Measurements from ENCODE around the gene SLC27A2. TPM values are rescaled to one million over a fixed set of nuclear protein-coding genes. Genes with fewer than 3 reads are reported as not detected.

Gene SLC27A2
- total RNA-seq, 2 experiments from 2014 or later, result 28.6 to 29.2 TPM

DNA sequence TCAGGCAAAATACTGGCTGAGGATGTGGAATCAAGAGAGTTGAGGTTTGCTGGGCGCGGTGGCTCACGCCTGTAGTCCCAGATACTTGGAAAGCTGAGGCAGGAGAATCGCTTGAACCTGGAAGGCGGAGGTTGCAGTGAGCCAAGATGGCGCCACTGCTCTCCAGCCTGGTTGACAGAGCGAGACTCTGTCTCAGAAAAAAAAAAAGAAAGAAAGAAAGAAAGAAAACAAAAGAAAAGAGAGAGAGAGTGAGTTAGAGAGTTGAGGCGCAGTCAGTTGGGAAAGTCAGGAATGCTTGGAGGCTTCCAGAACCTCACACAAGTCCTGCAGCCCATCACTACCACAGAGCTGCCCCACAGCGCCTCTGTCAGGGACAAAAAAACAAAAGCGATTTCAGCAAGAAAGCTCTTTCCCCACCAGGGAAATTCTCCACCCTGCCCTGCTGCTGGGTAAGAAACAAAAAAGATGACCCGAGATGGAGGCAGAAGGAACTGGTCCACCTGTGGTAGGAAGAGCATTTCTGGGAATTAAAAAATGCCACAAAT is 69.7 kb downstream of the SLC27A2 start:
- CTCF ChIA-PET, result no interaction called here
- POLR2A ChIA-PET, result no interaction called here

DNA sequence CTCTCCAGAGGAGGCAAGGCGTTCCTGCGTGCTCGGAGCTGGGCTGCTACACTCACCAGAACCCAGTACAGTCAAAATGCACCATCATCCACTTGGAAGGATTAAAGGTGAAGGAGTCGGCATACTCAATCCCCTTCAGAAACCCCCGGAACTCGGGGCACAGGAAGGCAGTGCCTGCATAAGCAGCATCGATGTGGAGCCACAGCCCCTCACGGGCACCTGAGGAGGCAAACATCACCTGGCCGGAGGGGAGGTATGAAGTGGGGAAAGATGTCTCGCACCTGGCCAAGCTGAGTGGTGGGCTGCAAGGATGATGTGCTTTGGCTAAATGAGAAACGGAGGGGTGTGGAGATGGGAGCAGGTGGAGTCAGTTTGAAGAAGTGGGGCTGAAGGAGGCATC is 70.6 kb downstream of the SLC27A2 start:
- ChIA-PET POLR2A (no interaction called here), CTCF (no interaction called here)

DNA sequence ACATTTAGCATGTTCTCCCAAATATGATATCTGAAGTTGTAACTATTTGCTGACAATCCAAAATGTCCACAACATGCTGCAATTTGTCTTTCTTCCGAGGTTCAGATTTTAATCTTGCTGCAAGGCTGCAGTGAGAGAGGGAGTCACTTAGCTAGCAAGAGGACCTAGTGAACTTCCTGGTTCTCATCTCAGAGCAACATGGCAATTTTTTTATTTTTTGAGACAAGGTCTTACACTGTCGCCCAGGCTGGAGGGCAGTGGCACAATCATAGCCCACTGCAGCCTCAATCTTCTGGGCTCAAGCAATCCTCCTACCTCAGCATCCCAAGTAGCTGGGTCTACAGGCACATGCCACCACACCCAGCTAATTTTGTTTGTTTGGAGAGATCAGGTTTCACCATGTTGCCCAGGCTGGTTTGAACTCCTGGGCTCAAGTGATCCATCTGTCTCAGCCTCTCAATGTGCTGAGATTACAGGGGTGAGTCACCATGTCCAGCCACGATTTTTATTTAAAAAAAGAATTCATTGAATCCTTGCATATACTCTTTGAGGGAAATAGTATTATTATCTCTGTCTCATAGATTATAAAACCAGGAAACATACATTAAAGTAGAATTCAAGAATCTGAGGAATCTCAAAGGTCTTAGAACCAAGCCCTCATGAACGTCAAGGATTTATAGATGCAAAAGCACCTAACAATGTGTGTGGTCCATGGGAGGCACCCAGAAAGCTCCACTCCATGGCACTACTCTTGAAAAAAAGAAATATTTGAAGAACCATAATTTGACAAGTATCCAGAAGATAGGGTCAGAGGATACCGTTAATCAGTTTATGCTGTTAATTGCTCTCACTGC is 74.4 kb downstream of the SLC27A2 start:
- CTCF ChIA-PET, result no interaction called here
- POLR2A ChIA-PET, result no interaction called here

DNA sequence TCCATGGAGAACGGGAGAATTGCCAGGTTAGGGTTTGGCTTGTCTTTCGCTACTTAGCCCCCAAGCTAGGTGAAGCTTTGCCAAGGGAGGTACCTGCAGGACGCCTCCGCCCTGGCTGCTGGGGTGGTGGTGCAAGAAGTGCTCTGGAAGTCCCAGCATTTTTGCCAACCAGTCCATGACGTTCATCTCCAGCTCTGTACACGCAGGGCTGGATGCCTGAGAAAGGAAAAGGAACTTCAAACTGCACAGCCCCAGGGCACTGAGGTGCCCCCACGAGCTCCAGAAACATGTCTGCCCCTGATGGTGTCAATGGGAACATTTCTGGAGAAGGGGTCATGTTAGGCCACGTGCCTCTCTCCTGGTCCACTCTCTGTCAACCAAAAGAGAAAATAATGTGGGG is 75.3 kb downstream of the SLC27A2 start:
- CTCF ChIA-PET, result interaction anchor here (0.6 kb wide), 1 partner anchor 50 kb away, joined by 3 read pairs; no protein-coding TSS in a partner anchor
- POLR2A ChIA-PET, result interaction anchor here (1.1 to 4.2 kb wide), 3 partner anchors 9 to 120 kb away, joined by 3 to 13 read pairs (median 6); no protein-coding TSS in a partner anchor

DNA sequence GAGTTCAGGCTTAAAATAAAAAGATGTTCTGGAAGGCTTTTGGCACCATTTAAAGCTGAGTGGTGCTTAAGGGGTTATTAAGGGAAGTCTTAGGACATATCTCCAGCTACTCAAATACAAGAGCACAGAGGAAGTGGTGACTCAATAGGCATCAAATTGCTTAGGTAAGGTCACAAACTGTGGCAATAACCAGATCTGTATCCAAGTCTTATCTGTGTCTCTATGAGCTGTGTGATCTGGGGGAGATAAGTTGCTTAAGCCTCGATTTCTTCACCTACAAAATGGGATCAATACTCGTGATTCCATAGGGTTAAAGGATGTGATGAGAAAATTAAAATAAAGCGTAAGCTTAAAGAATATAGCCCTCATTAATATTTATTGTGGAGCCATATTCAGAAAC is 75.9 kb downstream of the SLC27A2 start:
- ChIA-PET CTCF (interaction anchor here (0.6 kb wide), 1 partner anchor 106 kb away, joined by 3 read pairs; no protein-coding TSS in a partner anchor), POLR2A (interaction anchor here (1.1 to 4.2 kb wide), 3 partner anchors 9 to 120 kb away, joined by 3 to 13 read pairs (median 6); no protein-coding TSS in a partner anchor)

DNA sequence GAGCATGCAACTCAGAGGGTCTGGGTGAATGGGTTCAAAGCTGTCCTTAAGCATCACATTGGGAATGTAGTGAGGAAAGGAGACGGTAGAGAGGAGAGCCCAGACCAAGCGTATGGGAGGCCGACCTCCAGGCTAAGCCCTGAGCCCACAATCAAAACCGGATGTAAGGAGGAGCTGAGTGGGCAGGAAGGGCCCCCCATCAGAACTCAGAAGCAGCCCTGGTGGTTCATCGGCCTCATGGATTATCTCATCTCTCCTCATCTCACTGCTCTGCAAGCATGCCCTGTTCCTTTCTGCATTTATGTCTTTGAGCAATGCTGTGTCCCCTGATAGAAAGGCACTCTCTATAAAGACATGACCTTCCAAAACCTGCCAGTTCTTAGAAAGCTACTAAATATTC is 77.3 kb downstream of the SLC27A2 start:
- ChIA-PET POLR2A (interaction anchor here (0.6 to 4.2 kb wide), 7 partner anchors 10 to 1342 kb away, joined by 3 to 13 read pairs (median 3); no protein-coding TSS in a partner anchor), CTCF (interaction anchor here (1.0 to 1.5 kb wide), 5 partner anchors 10 to 95 kb away, joined by 3 to 5 read pairs (median 4); no protein-coding TSS in a partner anchor)

DNA sequence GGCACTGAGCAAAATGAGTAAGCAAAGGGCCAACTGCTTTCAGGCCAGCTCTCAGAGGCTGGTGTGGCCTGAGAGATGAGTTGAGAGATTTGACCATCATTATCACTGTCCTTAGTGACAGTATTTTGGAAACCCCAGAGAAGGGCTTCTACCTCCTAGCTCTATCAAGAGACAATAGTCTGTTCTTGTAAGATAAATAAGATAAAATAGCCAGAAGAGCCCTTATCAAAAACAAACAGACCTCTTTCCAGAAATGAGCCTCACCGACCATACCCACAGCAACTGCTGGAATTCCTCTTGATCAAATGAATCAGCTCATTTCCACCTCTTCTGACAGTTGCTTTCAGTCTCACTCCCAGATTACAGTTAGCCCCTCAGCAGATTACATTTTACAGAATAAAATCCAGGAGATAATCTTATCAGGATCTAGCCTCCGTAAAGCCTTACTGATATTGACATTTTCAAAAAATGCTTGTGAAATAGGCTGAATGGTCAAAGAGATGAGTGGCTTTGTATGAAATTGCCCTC is 79.0 kb downstream of the SLC27A2 start:
- POLR2A ChIA-PET, result interaction anchor here (0.6 to 4.2 kb wide), 8 partner anchors 12 to 126 kb away, joined by 3 to 16 read pairs (median 6); partner anchors contain the start of genes GABPB1 and SLC27A2
- CTCF ChIA-PET, result interaction anchor here (0.7 to 2.3 kb wide), 6 partner anchors 11 to 126 kb away, joined by 3 to 10 read pairs (median 5); no protein-coding TSS in a partner anchor

DNA sequence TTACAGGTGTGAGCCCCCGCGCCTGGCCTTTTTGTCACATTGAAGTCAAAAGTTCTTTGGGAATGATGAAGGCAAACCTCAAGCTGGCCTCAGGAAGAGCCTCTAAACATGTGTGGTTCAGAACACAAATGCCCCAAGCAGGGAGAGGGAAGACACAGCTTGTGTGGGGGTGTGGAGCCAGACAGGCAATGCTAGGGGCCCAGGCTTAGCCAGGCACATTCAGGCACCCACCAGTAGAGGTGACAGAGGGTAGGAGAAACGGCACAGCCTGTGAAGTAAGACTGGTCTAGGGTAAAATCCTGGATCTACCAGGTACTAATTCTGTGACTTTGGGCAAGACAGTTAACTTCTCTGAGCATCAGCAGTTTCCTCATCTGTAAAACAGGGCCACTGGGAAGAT is 80.0 kb downstream of the SLC27A2 start:
- CTCF ChIA-PET, result interaction anchor here (0.9 to 2.3 kb wide), 10 partner anchors 12 to 127 kb away, joined by 3 to 9 read pairs (median 4); partner anchors contain the start of gene SLC27A2
- POLR2A ChIA-PET, result interaction anchor here (1.8 to 2.9 kb wide), 3 partner anchors 13 to 92 kb away, joined by 10 to 16 read pairs (median 13); partner anchors contain the start of gene SLC27A2

DNA sequence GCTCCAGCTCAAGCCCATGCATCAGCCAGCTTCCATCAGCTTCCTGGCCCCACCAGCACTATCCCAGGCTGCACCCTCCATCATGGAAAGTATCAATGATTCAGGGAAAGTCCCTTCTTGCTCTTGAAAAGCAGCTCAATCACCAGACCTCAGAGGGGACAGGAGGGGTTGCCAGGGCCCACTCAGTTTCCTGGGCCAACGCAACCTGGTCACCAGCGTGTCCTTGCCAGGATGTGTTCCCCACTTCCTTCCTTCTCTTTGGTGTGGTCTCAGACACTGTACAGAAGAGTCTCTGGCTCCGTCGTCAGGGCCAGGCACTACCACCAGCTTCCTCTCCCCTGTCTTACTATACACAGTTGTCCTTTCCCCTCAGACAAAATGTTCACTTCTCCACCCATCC is 80.5 kb downstream of the SLC27A2 start:
- POLR2A ChIA-PET, result interaction anchor here (1.0 to 2.9 kb wide), 4 partner anchors 13 to 91 kb away, joined by 10 to 16 read pairs (median 12); partner anchors contain the start of gene SLC27A2
- CTCF ChIA-PET, result interaction anchor here (0.9 to 2.3 kb wide), 9 partner anchors 13 to 91 kb away, joined by 3 to 9 read pairs (median 3); partner anchors contain the start of gene SLC27A2

DNA sequence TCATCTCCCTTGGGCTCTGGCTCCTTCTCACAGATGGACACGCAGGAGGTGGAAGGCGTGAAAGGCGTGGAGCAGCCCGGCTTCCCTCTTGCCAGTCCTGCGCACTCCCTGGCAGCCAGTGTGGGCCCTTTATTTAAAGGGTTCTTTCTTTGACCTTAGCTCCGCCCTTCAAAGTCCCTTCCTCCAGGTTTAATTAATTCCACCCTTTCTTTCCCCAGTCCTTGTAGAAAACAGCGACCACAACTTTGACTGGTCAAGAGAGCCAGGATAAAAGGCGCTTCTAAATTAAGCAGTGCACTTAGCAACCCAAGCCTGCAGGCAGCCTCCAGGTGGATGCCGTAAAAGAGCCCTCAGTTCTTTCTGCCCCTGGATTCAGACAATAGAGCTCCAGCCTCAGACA is 83.6 kb downstream of the SLC27A2 start, which contains the start of gene HDC:
TSS of gene HDC (minus strand) at position 107 of the 400 bp plus-strand sequence. CDS start at position 4, 103 bp downstream.
- POLR2A ChIA-PET, result no interaction called here
- CTCF ChIA-PET, result interaction anchor here (1.0 kb wide), 1 partner anchor 26 kb away, joined by 3 read pairs; no protein-coding TSS in a partner anchor

DNA sequence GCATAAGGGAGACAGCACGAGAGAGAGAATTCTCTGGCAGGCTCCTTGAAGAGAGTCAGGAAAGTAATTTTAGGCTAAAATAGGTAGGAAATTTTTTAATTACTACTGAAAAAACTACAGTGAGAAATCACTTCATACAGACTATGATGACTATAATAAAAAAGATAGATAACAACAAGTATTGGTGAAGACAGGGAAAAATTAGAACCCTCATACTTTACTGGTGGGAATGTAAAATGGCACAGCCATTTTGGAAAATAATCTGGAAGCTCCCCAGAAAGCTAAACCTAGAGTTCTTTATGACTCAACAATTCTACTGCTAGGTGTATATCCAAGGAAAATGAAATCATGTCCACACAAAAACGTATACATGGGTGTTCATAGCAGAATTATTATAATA is 85.6 kb downstream of the SLC27A2 start:
- CTCF ChIA-PET, result interaction anchor here (1.1 kb wide), 1 partner anchor 9 kb away, joined by 3 read pairs; no protein-coding TSS in a partner anchor

DNA sequence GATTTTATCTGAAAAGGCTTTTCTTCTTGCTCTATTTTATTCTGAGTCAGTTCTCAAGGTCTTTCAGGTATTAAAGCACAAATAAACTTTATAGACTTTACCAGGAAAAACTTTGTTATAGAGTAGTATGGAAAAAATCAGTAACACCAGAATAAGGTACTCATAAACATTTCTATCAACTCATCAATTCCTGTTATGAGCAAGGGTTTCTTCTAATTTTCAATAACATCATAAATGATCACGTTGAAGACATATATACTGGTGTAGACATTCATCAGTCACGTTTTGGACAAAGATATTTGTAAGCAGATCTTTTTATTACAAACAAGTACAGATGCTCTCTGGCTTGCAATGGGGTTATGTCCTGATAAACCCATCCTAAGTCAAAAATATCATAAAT is 93.1 kb downstream of the SLC27A2 start:
- ChIA-PET POLR2A (no interaction called here), CTCF (no interaction called here)

More for the DNA sequence above, 85.6 kb downstream of the SLC27A2 start:
- POLR2A ChIA-PET, result no interaction called here

DNA sequence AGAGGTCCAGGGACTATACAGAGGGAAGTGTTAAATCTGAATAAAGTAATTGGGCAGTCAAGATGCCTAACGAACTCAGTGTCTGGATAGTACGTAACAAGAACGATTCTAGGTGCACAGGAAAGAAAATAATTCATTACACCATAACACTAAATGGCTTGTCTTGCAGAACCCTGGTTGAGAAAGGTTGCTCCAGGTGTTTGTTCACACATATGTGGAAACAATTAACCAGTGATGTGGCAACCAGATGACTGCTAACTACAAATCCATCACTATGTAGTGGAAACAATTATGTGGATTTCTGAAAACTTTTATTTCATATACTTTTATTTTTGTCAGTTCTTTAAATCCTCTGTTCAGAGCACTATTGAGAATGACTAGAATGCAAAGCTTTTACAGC is 93.9 kb downstream of the SLC27A2 start:
- CTCF ChIA-PET, result no interaction called here
- POLR2A ChIA-PET, result no interaction called here

DNA sequence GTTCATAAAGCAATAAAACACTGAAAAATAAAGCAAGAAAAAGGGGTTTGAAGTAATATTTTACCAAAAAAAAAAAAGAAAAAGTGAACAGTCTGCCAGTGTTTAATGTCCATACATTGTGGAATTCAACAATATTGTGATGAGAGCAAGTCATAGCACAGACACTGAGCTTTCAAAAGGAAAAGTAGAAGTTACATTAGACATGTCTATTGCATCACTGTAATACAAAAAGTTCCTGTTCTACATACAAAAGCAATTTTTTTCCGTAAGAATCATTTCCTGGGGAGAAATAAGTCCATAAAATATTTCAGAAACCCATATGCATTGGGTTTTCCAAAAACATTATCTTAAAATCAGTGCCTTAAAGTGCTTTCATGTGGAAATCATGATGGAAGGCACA is 95.4 kb downstream of the SLC27A2 start:
- ChIA-PET CTCF (interaction anchor here (1.3 kb wide), 1 partner anchor 9 kb away, joined by 3 read pairs; no protein-coding TSS in a partner anchor), POLR2A (no interaction called here)

DNA sequence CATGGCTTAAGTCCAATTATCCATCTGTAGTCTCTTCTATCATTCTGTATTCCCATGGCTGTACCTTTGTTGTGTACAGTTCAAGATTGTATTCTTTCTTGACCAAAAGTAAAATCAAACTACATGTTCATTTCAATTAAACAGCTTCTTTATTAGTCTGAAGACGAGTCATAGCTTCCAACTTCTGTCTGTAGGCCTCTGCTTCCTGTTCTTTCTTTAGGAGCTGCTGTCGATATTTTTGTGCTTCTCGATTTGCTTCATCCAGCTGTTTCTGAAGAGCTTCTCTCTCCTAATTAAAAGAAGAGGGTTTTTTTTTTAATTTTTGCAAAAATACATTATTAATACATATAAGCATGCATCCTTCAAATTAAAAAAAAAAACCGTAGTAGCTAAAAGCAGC is 96.5 kb downstream of the SLC27A2 start:
- ChIA-PET CTCF (interaction anchor here (1.1 kb wide), 1 partner anchor 16 kb away, joined by 8 read pairs; no protein-coding TSS in a partner anchor), POLR2A (interaction anchor here (0.5 kb wide), 1 partner anchor 16 kb away, joined by 10 read pairs; no protein-coding TSS in a partner anchor)

DNA sequence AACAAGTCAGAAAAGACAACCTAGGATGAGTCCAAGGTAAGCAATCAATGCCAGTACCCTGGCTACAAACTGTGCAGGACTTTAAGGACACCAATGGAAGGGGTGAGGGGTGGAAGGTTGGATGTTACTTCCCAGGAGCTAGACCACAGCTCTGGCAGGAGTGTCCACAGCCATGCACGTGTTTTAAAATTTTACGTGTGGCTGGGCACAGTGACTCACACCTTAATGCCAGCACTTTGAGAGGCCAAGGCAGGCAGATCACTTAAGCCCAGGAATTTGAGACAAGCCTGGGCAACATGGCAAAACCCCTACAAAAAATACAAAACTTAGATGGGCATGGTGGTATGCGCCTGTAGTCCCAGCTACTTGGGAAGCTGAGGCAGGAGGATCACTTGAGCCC is 98.3 kb downstream of the SLC27A2 start:
- CTCF ChIA-PET, result no interaction called here

DNA sequence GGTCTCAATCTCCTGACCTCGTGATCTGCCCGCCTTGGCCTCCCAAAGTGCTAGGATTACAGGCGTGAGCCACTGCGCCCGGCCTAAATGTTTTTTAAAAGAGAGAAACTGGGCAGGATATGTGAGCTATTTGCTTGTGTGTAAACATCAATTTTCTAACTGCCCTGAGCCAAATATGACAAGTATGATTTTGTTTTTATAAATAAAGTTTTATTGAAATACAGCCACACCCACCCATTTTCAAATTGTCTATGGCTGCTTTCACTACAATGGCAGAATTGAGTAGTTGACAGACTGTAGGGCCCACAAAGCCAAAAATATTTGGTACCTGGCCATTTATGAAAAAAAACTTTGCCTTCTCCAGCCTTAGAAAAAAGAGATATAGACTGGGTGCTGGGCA is 99.4 kb downstream of the SLC27A2 start:
- POLR2A ChIA-PET, result interaction anchor here (0.6 kb wide), 1 partner anchor 67 kb away, joined by 5 read pairs; no protein-coding TSS in a partner anchor
- CTCF ChIA-PET, result no interaction called here

More for the DNA sequence above, 98.3 kb downstream of the SLC27A2 start:
- POLR2A ChIA-PET, result no interaction called here

All from activated CD8-positive, alpha-beta memory T cell treated with anti-CD3 and anti-CD28 coated beads for 36 hours (primary cell).